ENCODE measurements around the gene TRAIP. TPM values are rescaled to one million over a fixed set of nuclear protein-coding genes. Genes with fewer than 3 reads are reported as not detected.
A peak's percentile ranks its signal among the peaks of the same experiment; 100 is the strongest.
"Not testable (repeated sequence)": the region's sequence is repeated elsewhere in the genome, so short reads cannot be mapped to it uniquely, and the experiment has no call there.

The TRAIP gene
- polyA plus RNA-seq, 1 donor: 7.4 TPM

GRCh38 chr3:49826016-49826415 is 30.3 kb downstream of the TRAIP start:
- Histone ChIP-seq H3K27ac (ENCODE audit: low read length) (no peak overlapping the region), H3K4me3 (ENCODE audit: low read length) (no peak overlapping the region), H3K27me3 (ENCODE audit: control insufficient read depth, insufficient read depth, low read length) (no peaks in the 10 kb centered on the region), H3K4me1 (ENCODE audit: control insufficient read depth, insufficient read depth, low read length) (no peaks in the 10 kb centered on the region), H3K36me3 (ENCODE audit: control insufficient read depth, insufficient read depth, low read length) (peaks cover 15% of the 10 kb centered on the region), H3K9me3 (ENCODE audit: control insufficient read depth, low read depth, low read length) (no peaks in the 10 kb centered on the region)
- WGBS (ENCODE audit: insufficient coverage, low lambda C conversion rate): no CpG with 5 or more reads among the region's 6 CpGs
- no peak for DNase-seq

GRCh38 chr3:49823131-49823530 is 33.2 kb downstream of the TRAIP start:
- H3K4me3 ChIP-seq (ENCODE audit: low read length); H3K4me1 ChIP-seq (ENCODE audit: control insufficient read depth, insufficient read depth, low read length); H3K36me3 ChIP-seq (ENCODE audit: control insufficient read depth, insufficient read depth, low read length); H3K27me3 ChIP-seq (ENCODE audit: control insufficient read depth, insufficient read depth, low read length); H3K9me3 ChIP-seq (ENCODE audit: control insufficient read depth, low read depth, low read length); DNase-seq; H3K27ac ChIP-seq (ENCODE audit: low read length): not testable (repeated sequence)
- WGBS (ENCODE audit: insufficient coverage, low lambda C conversion rate): no CpG with 5 or more reads among the region's 3 CpGs

DNA sequence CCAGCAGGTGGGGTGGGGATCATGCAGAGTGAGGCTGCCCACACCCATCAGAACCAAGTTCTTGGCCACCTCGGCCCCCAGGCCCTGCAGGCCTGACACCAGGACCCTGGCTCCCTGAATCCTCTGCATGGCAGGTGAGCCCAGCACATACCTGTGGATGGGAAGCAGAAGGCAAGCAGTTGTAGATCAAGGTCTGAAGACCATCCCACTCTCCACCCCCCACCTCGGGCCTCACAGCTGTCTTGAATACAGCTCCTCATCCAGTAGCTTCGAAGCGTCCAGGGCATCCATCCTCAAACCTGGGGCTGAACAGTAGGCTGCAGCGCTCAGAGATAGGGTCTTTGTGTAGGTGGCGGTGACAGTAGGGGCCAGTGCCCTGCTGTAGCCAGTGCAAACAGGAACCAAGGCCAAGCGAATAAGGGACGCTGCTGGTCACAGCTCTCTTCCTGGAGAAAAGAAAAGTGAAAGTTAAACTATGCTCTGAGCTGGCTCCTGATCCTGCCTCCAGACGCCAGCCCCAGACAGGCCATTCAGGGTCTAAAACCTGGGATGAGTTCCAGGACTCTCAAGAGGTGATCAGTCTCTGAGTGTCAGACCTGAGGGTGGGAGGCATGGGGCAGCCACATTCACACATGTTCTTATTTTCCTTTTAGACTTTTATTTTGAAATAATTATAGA is 42.7 kb downstream of the TRAIP start, which contains the start of gene UBA7:
TSS of gene UBA7 (minus strand) at position 457 of the 678 bp plus-strand sequence. CDS start at position 291, 166 bp downstream.
- DNase-seq: peak; percentile 74 to 83
- H3K4me3 ChIP-seq (ENCODE audit: low read length): peak within 1 kb of the TSS; percentile 36
- WGBS (ENCODE audit: insufficient coverage, low lambda C conversion rate): 60% methylated on average over 1 of the region's 9 CpGs
- peak within 1 kb of the TSS; percentile 71 for H3K27ac ChIP-seq (ENCODE audit: low read length)
- no peaks in the 10 kb centered on the region for H3K9me3 ChIP-seq (ENCODE audit: control insufficient read depth, low read depth, low read length)
- H3K36me3 ChIP-seq (ENCODE audit: control insufficient read depth, insufficient read depth, low read length): peaks cover 33% of the 10 kb centered on the region
- H3K4me1 ChIP-seq (ENCODE audit: control insufficient read depth, insufficient read depth, low read length): peaks cover 16% of the 10 kb centered on the region
- no peaks in the 10 kb centered on the region for H3K27me3 ChIP-seq (ENCODE audit: control insufficient read depth, insufficient read depth, low read length)

DNA sequence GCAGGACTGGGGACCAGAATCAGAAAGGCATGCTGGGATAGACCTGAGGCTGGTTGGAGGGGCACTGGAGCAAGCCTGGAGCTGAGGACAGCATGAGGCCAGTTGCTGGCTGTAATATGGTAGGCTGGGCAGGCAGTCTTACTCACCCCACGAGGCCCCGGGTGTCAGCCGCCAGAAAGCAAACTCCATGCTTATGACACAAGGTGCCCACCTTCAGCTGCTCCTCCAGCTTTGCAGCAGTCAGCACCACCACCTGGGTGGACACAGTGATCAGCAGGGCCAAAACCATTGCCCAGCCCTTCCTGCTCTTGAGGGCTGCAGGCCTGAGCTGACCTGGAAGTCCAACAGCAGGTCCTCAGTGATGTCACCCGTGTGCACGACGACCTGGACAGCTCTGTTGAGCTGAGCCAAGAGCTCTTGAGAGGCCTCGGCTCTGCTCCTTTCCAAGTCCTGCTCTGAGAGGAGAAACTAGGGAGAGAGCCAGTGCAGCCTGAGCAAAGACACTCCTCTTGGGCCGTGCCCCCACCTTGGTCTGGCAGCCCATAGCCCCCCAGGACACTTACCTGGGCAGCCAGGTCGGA is 43.4 kb downstream of the TRAIP start:
- H3K27ac ChIP-seq (ENCODE audit: low read length): peak overlapping the region; percentile 71
- H3K9me3 ChIP-seq (ENCODE audit: control insufficient read depth, low read depth, low read length): no peaks in the 10 kb centered on the region
- H3K27me3 ChIP-seq (ENCODE audit: control insufficient read depth, insufficient read depth, low read length): no peaks in the 10 kb centered on the region
- peaks cover 34% of the 10 kb centered on the region for H3K36me3 ChIP-seq (ENCODE audit: control insufficient read depth, insufficient read depth, low read length)
- H3K4me1 ChIP-seq (ENCODE audit: control insufficient read depth, insufficient read depth, low read length): peaks cover 16% of the 10 kb centered on the region
- no CpG with 5 or more reads among the region's 9 CpGs for WGBS (ENCODE audit: insufficient coverage, low lambda C conversion rate)
- no peak for DNase-seq
- peak overlapping the region; percentile 36 for H3K4me3 ChIP-seq (ENCODE audit: low read length)

DNA sequence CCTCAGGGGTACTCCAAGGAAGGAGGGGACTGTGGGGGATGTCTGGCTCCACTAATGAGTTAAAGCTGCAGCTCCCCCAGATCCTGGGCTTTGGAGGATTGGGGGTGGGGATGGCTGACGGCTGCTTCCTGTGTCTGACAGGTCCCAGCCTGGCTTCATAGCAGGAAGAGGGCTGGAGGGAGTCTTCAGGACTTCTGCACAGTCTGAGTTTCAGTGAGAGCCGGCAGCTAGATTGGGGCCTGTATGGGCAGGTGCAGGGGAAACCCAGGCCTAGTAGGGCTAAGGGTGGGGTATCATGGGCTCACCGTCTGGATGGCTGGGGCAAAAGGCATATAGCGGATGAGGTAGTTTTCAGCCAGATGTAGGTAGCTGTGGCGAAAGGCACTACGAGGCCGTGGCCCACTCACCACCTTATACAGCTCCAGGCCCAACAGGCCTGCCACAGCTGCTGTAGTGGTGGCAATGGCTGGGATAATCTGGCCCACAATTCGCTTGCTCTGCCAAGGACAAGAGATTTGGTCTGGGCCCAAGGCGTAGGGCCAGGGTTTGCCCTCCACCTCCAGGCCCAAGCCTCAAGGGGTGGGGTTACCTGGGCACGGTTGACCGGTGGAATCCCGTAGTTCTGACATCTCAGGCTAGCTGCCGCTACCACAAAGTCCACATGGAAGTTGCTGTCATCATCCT is 48.8 kb downstream of the TRAIP start:
- Histone ChIP-seq H3K27ac (ENCODE audit: low read length) (peak overlapping the region; percentile 58), H3K9me3 (ENCODE audit: control insufficient read depth, low read depth, low read length) (no peaks in the 10 kb centered on the region), H3K4me3 (ENCODE audit: low read length) (no peak overlapping the region), H3K27me3 (ENCODE audit: control insufficient read depth, insufficient read depth, low read length) (peaks cover 13% of the 10 kb centered on the region), H3K4me1 (ENCODE audit: control insufficient read depth, insufficient read depth, low read length) (peaks cover 29% of the 10 kb centered on the region), H3K36me3 (ENCODE audit: control insufficient read depth, insufficient read depth, low read length) (peaks cover 37% of the 10 kb centered on the region)
- WGBS (ENCODE audit: insufficient coverage, low lambda C conversion rate): no CpG with 5 or more reads among the region's 13 CpGs
- no peak for DNase-seq

DNA sequence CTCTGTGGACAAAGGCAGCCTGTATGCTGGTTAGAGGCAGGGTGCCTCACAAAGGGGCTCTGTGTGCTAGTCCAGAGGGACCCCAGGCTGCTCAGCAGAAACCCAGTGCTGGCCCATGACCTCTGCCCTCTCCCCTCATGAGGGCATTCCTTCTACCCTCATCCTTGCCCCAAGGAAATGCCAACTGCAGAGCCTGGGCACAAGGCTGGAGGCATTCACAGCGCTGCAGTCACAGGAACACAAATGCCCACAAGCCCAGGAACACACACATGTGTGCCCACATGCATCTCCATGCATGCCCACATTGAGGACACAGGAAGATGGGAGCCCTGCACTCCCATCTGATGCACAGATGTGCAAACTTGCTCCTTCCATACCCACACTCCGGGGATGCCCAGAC is 49.5 kb downstream of the TRAIP start:
- H3K27me3 ChIP-seq (ENCODE audit: control insufficient read depth, insufficient read depth, low read length): peaks cover 14% of the 10 kb centered on the region
- peaks cover 30% of the 10 kb centered on the region for H3K36me3 ChIP-seq (ENCODE audit: control insufficient read depth, insufficient read depth, low read length)
- WGBS (ENCODE audit: insufficient coverage, low lambda C conversion rate): no CpG with 5 or more reads among the region's 2 CpGs
- no peak overlapping the region for H3K4me3 ChIP-seq (ENCODE audit: low read length)
- peak overlapping the region; percentile 58 for H3K27ac ChIP-seq (ENCODE audit: low read length)
- no peak for DNase-seq
- H3K4me1 ChIP-seq (ENCODE audit: control insufficient read depth, insufficient read depth, low read length): peaks cover 31% of the 10 kb centered on the region
- no peaks in the 10 kb centered on the region for H3K9me3 ChIP-seq (ENCODE audit: control insufficient read depth, low read depth, low read length)

- Histone ChIP-seq H3K27ac (ENCODE audit: low read length) (peak overlapping the region; percentile 81), H3K4me3 (ENCODE audit: low read length) (no peak overlapping the region), H3K4me1 (ENCODE audit: control insufficient read depth, insufficient read depth, low read length) (peaks cover 31% of the 10 kb centered on the region), H3K9me3 (ENCODE audit: control insufficient read depth, low read depth, low read length) (no peaks in the 10 kb centered on the region), H3K36me3 (ENCODE audit: control insufficient read depth, insufficient read depth, low read length) (peaks cover 24% of the 10 kb centered on the region), H3K27me3 (ENCODE audit: control insufficient read depth, insufficient read depth, low read length) (peaks cover 21% of the 10 kb centered on the region)
- no CpG with 5 or more reads among the region's 11 CpGs for WGBS (ENCODE audit: insufficient coverage, low lambda C conversion rate)
- peak; percentile 70 to 81 for DNase-seq
Observed at GRCh38 chr3:49805897-49806701, 50.3 kb downstream of the TRAIP start.

DNA sequence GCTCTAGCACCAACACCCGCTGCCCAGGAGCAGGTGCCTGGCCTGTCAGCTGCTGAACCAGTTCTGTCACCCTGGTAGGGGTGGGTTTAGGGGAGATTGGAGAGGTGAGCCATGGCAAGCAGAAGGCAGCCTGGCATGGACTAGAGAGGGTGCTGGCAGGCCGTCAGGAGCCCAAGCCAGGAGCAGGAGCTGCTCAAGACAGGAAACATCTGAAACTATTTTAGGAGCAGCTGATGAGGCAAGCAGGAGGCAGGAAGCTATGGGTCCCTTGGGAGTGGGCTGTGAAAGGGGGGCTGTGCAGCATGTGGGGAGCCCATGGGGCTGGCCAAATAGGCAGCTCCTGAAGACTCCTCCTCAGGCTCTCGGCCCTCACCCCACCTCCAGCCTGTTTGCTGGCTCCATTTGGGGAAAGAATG is 51.0 kb downstream of the TRAIP start:
- H3K27me3 ChIP-seq (ENCODE audit: control insufficient read depth, insufficient read depth, low read length): peaks cover 23% of the 10 kb centered on the region
- peak overlapping the region; percentile 81 for H3K27ac ChIP-seq (ENCODE audit: low read length)
- H3K9me3 ChIP-seq (ENCODE audit: control insufficient read depth, low read depth, low read length): no peaks in the 10 kb centered on the region
- no CpG with 5 or more reads among the region's 3 CpGs for WGBS (ENCODE audit: insufficient coverage, low lambda C conversion rate)
- peaks cover 19% of the 10 kb centered on the region for H3K36me3 ChIP-seq (ENCODE audit: control insufficient read depth, insufficient read depth, low read length)
- peak; percentile 41 to 42 for DNase-seq
- peaks cover 31% of the 10 kb centered on the region for H3K4me1 ChIP-seq (ENCODE audit: control insufficient read depth, insufficient read depth, low read length)
- no peak overlapping the region for H3K4me3 ChIP-seq (ENCODE audit: low read length)

GRCh38 chr3:49804141-49805041 is 52.0 kb downstream of the TRAIP start:
- no peak for DNase-seq
- H3K36me3 ChIP-seq (ENCODE audit: control insufficient read depth, insufficient read depth, low read length): peaks cover 12% of the 10 kb centered on the region
- no CpG with 5 or more reads among the region's 26 CpGs for WGBS (ENCODE audit: insufficient coverage, low lambda C conversion rate)
- H3K9me3 ChIP-seq (ENCODE audit: control insufficient read depth, low read depth, low read length): no peaks in the 10 kb centered on the region
- peak overlapping the region; percentile 75 for H3K27ac ChIP-seq (ENCODE audit: low read length)
- peak overlapping the region; percentile 90 for H3K4me3 ChIP-seq (ENCODE audit: low read length)
- H3K27me3 ChIP-seq (ENCODE audit: control insufficient read depth, insufficient read depth, low read length): peaks cover 23% of the 10 kb centered on the region
- peaks cover 31% of the 10 kb centered on the region for H3K4me1 ChIP-seq (ENCODE audit: control insufficient read depth, insufficient read depth, low read length)

All from large intestine (tissue), 3 donors.